ENCODE results near the gene CDC20B. TPM values are rescaled to one million over a fixed set of nuclear protein-coding genes. Genes with fewer than 3 reads are reported as not detected.
"Not testable (repeated sequence)": the region's sequence is repeated elsewhere in the genome, so short reads cannot be mapped to it uniquely, and the experiment has no call there.

CDC20B gene
- total and polyA plus RNA-seq, 2 experiments from 2014 or later = not detected

- no peaks in the 10 kb centered on the region for H3F3A ChIP-seq (replicated peaks; ENCODE audit: low read depth)
- no peak overlapping the region for H3K4me3 ChIP-seq
- no peak for ATAC-seq
- H2AFZ ChIP-seq = peak overlapping the region; percentile 28; the same call in 1 of the 2 replicates
- H3K27me3 ChIP-seq (ENCODE audit: insufficient read depth) = no peaks in the 10 kb centered on the region
- H3K4me3 Mint-ChIP-seq = no peak overlapping the region
- no peaks in the 10 kb centered on the region for H3K79me2 ChIP-seq (replicated peaks; ENCODE audit: insufficient read depth)
- no peak overlapping the region for H3K27ac Mint-ChIP-seq
- peaks cover 13% of the 10 kb centered on the region for H3K9me3 Mint-ChIP-seq
- no peaks in the 10 kb centered on the region for H4K20me1 ChIP-seq (replicated peaks; ENCODE audit: insufficient read depth)
- H3K4me1 Mint-ChIP-seq = no peaks in the 10 kb centered on the region
- H3K4me1 ChIP-seq (ENCODE audit: insufficient read depth) = no peaks in the 10 kb centered on the region
- 0 out of 3 replicates have a peak, but pooled peaks cover under 1% of the 10 kb centered on the region for H3K36me3 Mint-ChIP-seq (ENCODE audit: low read depth)
- DNase-seq (ENCODE audit: low spot score) = no peak
- H3K9me2 ChIP-seq (ENCODE audit: insufficient read depth) = peaks cover 6% of the 10 kb centered on the region; the same call in 1 of the 2 replicates
- no peak overlapping the region for H3K4me2 ChIP-seq
- no peak overlapping the region for H3K27ac ChIP-seq (ENCODE audit: low read depth)
- no peak for TF ChIP-seq EZH2 (IDR thresholded peaks at IDR 0.05; ENCODE audit: low read depth, unreplicated experiment)
- H3K27me3 Mint-ChIP-seq (ENCODE audit: insufficient read depth, low read depth, poor library complexity) = no peaks in the 10 kb centered on the region
- no peaks in the 10 kb centered on the region for H3K36me3 ChIP-seq (ENCODE audit: insufficient read depth)
Observed at GRCh38 chr5:55096182-55096581, 76.8 kb downstream of the CDC20B start.

GRCh38 chr5:55091011-55091410, 82.0 kb downstream of the CDC20B start:
- H3K4me3 ChIP-seq; DNase-seq (ENCODE audit: low spot score); H3K79me2 ChIP-seq (replicated peaks; ENCODE audit: insufficient read depth); H3K4me3 Mint-ChIP-seq; H3K4me1 ChIP-seq (ENCODE audit: insufficient read depth); H3K4me2 ChIP-seq; H2AFZ ChIP-seq; ATAC-seq; H3K27me3 ChIP-seq (ENCODE audit: insufficient read depth); H3K27ac ChIP-seq (ENCODE audit: low read depth); H3K27ac Mint-ChIP-seq; H3K36me3 ChIP-seq (ENCODE audit: insufficient read depth); H3F3A ChIP-seq (replicated peaks; ENCODE audit: low read depth); H4K20me1 ChIP-seq (replicated peaks; ENCODE audit: insufficient read depth): not testable (repeated sequence)
- Mint-ChIP-seq H3K9me3 (peaks cover 37% of the 10 kb centered on the region), H3K4me1 (peaks cover 17% of the 10 kb centered on the region), H3K27me3 (ENCODE audit: insufficient read depth, low read depth, poor library complexity) (peaks cover 10% of the 10 kb centered on the region), H3K36me3 (ENCODE audit: low read depth) (peaks cover 15% of the 10 kb centered on the region)
- peaks cover 11% of the 10 kb centered on the region; the same call in 1 of the 2 replicates for H3K9me2 ChIP-seq (ENCODE audit: insufficient read depth)

GRCh38 chr5:55089301-55089700, 83.7 kb downstream of the CDC20B start:
- H3K27ac Mint-ChIP-seq; ATAC-seq; H3K4me2 ChIP-seq; H3K79me2 ChIP-seq (replicated peaks; ENCODE audit: insufficient read depth); DNase-seq (ENCODE audit: low spot score); H3K36me3 ChIP-seq (ENCODE audit: insufficient read depth); H4K20me1 ChIP-seq (replicated peaks; ENCODE audit: insufficient read depth); H3F3A ChIP-seq (replicated peaks; ENCODE audit: low read depth); H3K27me3 ChIP-seq (ENCODE audit: insufficient read depth); H3K27ac ChIP-seq (ENCODE audit: low read depth); H2AFZ ChIP-seq; H3K4me3 Mint-ChIP-seq; H3K4me1 ChIP-seq (ENCODE audit: insufficient read depth); H3K4me3 ChIP-seq: not testable (repeated sequence)
- Mint-ChIP-seq H3K9me3 (peaks cover 50% of the 10 kb centered on the region), H3K36me3 (ENCODE audit: low read depth) (peaks cover 23% of the 10 kb centered on the region), H3K4me1 (peaks cover 17% of the 10 kb centered on the region), H3K27me3 (ENCODE audit: insufficient read depth, low read depth, poor library complexity) (peaks cover 10% of the 10 kb centered on the region)
- peaks cover 11% of the 10 kb centered on the region; the same call in 1 of the 2 replicates for H3K9me2 ChIP-seq (ENCODE audit: insufficient read depth)

GRCh38 chr5:55081541-55081940, 91.4 kb downstream of the CDC20B start:
- ATAC-seq (no peak), DNase-seq (ENCODE audit: low spot score) (no peak)
- Histone ChIP-seq H3K9me2 (ENCODE audit: insufficient read depth) (no peaks in the 10 kb centered on the region), H3K79me2 (replicated peaks; ENCODE audit: insufficient read depth) (no peaks in the 10 kb centered on the region), H2AFZ (no peak overlapping the region), H3K4me3 (no peak overlapping the region), H3K27ac (ENCODE audit: low read depth) (no peak overlapping the region), H3K4me2 (no peak overlapping the region), H3F3A (replicated peaks; ENCODE audit: low read depth) (no peaks in the 10 kb centered on the region), H4K20me1 (replicated peaks; ENCODE audit: insufficient read depth) (no peaks in the 10 kb centered on the region), H3K27me3 (ENCODE audit: insufficient read depth) (no peaks in the 10 kb centered on the region), H3K4me1 (ENCODE audit: insufficient read depth) (no peaks in the 10 kb centered on the region), H3K36me3 (ENCODE audit: insufficient read depth) (peaks cover 14% of the 10 kb centered on the region)
- no peak overlapping the region for H3K4me3 Mint-ChIP-seq
- peaks cover 2% of the 10 kb centered on the region; the same call in 1 of the 3 replicates for H3K4me1 Mint-ChIP-seq
- no peak overlapping the region for H3K27ac Mint-ChIP-seq
- H3K9me3 Mint-ChIP-seq = peaks cover 80% of the 10 kb centered on the region
- H3K36me3 Mint-ChIP-seq (ENCODE audit: low read depth) = peaks cover 45% of the 10 kb centered on the region
- no peaks in the 10 kb centered on the region for H3K27me3 Mint-ChIP-seq (ENCODE audit: insufficient read depth, low read depth, poor library complexity)
- TF ChIP-seq CREB1 (CRISPR knock-in tag; IDR thresholded peaks at IDR 0.05; ENCODE audit: low read depth) (no peak), NANOG (IDR thresholded peaks at IDR 0.05; ENCODE audit: borderline replicate concordance) (no peak), REST (IDR thresholded peaks at IDR 0.05; ENCODE audit: unreplicated experiment) (no peak), EZH2phosphoT487 (IDR thresholded peaks at IDR 0.05; ENCODE audit: unreplicated experiment) (no peak), CTCF (conservative IDR thresholded peaks at IDR 0.05; ENCODE audit: low read depth in 2 of 2) (no peak), ZNF114 (CRISPR knock-in tag; IDR thresholded peaks at IDR 0.05) (no peak), ETS1 (IDR thresholded peaks at IDR 0.05) (no peak), ZNF331 (CRISPR knock-in tag; IDR thresholded peaks at IDR 0.05; ENCODE audit: low read depth) (no peak)
